ENCODE measurements around the gene ATP1A1.

DNA sequence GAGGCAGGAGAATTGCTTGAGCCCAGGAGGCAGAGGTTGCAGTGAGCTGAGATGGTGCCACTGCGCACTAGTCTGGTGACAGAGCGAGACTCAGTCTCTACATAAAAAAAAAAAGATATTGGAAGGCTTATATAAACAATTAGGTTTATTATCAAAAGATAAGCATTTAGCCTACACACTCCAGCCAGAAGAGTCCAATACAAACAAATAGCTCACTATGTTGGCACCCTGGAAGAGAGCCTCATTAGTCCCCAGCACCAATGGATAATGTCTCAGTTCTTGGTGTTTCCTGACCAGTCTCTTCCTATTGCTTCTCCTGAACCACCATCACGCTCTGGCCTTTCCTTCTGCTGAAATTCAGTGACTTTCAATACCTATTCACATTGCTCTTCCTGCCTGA is 48.6 kb upstream of the ATP1A1 start:
- TF ChIP-seq, protein P1, sequence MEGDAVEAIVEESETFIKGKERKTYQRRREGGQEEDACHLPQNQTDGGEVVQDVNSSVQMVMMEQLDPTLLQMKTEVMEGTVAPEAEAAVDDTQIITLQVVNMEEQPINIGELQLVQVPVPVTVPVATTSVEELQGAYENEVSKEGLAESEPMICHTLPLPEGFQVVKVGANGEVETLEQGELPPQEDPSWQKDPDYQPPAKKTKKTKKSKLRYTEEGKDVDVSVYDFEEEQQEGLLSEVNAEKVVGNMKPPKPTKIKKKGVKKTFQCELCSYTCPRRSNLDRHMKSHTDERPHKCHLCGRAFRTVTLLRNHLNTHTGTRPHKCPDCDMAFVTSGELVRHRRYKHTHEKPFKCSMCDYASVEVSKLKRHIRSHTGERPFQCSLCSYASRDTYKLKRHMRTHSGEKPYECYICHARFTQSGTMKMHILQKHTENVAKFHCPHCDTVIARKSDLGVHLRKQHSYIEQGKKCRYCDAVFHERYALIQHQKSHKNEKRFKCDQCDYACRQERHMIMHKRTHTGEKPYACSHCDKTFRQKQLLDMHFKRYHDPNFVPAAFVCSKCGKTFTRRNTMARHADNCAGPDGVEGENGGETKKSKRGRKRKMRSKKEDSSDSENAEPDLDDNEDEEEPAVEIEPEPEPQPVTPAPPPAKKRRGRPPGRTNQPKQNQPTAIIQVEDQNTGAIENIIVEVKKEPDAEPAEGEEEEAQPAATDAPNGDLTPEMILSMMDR (IDR thresholded peaks at IDR 0.05) = no peak
- TF ChIP-seq POLR2A (IDR thresholded peaks at IDR 0.05) = no peak

All from lower leg skin (tissue), 3 donors.